NCI-H146 treated with DMSO at 0.1 percent for 48 hours (cell line): ENCODE results near the gene CYB5D1.
A peak's percentile ranks its signal among the peaks of the same experiment; 100 is the strongest.

ENCODE experiments used
- DNase-seq: peaks from one replicate; lab custom pipeline; 2025; ENCODE audit not compliant: unreplicated experiment; lab: John Stamatoyannopoulos, UW

The CYB5D1 gene

DNA sequence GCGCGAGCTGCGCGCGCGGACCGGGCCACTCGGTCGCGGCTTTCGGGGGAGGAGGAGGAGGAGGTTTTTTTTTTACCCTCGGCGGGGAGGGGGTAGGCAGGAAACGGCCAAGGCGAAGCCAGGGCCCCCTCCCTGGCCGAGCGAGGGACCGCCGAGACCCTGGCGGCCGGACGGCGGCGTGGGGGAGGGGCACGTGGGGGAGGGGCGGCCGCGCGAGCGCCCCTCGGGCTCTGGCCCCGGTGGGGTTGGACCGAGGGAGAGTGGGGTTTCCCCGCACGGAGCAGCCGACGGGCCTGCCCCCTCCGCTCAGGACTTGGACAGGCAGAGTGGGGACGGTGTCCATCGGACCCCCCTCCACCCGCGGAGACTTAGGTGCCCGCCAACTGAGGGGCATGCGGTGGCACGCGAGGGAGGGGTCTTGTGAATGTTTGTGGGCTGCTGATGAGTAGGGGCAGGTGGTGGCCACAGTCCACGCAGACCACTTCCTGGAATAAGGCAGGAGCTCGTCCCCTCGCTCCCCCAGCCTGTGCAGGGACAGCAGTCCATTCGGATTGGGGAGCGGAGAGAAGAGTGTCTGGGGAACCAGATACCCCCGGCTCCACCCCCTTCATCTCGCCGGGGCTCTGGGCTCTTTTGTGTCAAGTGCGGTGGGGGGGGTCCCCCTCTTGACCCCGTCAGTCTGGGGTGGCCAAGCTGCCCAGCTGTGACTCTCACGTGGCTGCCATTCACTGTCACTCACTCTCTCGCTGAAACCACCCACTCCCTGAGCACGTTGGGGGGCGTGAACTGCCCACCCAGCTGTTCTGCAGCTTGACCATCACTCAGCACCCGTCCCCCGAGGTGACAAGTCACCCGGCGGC lies 27.8 kb downstream of the CYB5D1 start:
- DNase-seq: peak; percentile 55

DNA sequence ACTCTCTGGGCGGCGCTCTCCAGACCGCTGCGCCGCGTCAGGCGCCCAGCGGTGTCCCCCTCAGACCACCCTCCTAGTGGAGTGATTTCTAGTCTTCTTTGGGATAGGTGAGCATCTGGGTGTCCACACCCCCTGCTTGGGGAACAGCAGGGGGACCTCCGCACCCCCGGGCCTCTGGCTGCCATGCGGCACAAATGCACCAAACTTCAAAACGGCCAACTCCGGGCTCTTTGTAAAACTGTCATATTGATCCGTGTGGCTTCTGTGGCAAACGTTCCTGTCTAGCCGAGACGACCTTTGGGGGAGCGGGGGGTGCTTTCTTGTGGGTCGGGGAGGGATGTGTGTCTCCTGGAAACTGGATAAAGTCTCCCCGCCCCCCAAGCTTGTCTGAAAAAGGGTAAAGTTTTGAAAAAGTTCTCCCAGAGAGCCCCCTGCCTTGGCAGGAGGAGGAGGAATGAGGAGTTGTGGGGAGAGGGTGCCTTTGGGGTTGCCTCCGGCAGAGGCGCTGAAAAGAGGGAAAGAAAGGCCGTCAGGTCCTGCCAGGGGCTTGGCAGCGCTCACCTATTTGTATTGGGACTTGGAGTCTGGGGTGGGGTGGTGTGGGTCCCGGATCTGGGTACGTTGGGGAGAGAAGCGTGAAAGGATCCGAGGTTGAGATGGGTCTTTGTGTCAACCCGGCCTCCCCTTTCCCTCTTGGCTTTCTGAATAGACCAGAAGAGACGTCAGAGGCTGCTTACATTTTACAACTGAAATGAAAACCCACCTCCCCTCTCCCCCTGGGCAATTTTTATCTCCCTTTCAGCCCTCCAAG lies 28.6 kb downstream of the CYB5D1 start:
- DNase-seq: peak; percentile 16

DNA sequence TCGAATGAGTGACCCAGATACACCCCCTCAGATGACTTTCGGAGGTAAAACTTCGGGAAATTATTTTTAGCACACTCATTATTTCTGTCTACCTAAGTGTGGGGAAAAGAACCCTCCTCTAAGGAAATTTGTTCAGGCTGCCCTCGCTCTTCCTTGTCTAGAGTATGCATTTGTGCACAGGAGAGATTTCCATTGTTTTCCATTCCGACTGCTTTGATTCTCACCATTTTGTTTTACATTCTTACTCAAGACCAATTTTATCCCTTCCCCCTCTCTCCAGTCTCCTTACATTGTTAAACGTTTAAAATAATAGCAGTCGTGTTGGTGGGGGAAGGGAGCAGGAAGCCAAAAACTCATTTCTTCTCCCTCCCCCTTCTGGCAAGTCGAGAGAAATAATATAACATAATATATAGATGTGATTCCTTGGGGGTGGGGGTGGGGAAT lies 29.3 kb downstream of the CYB5D1 start:
- no peak for DNase-seq

DNA sequence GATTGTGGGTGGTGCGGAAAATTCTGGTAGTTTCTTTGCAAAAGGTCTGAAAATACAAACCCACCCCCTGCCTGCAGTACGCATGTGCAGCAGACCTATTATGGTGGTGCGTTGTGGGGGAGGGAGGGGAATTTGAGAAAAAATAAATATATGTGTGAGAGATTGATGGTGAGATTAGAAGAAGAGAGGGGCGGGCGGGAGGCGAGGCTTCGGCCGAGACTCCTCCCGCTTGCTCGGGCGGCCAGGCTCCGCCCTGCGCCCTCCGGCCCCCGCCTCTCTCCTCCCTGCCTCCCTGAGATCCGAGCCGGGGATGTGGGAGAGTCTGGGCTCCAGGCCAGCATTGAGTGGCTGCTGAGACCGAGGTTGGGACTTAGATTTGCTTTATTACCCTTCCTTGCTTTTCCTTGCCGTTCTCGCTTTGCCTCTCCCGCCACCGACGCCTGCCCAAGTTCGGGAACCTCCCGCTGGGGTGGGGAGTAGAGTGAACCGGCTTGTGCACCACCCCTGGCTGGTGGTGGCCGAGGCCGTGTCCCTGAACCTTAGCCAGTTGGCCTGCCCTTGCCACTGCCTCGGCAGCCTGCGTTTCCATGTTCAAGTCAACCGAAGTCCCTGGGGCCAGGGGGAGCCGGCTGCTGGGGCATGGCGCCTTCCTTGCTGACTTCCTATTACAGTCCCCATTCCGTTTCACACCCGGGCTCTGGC lies 29.8 kb downstream of the CYB5D1 start:
- DNase-seq: peak; percentile 86

DNA sequence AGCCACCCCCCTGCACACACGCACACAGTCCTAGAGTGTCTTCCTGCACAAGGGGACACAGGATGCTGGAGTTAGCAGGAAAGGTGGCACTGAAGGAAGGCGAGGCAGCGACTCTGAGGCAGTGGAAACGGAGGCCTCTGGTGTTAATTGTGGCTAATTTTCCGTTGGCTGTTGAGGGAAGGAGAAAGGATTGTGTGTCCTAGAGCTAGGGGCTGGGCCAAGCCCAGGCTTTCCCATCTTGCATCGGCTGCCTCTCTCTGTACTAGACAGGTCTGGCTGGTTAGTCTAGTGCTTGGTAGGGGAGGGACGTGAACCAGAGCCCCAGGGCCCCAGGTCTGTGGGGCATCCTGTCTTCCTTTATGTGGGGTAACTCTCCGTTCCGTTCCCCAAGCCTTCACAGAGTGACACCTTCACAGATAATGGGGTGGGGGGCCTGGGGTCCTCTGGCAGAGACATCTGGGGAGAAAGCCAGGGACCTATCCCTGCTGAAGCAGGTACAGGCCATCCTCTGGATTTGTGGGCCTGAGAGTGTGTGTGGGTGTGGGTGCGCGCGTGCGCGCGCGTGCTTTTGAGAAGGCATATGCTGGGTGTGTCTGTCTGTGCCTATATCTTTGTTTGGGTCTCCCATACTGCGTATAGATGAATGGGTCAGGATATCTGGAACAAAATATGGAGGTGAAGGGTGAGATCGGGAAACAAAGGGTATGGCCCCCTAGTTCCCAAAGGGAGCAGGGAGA lies 30.5 kb downstream of the CYB5D1 start, which contains the start of gene CHD3:
CHD3 (plus strand) TSS at position 606 of the 737 bp plus-strand sequence. CDS start 212 bp downstream, outside the sequence.
- DNase-seq: no peak

DNA sequence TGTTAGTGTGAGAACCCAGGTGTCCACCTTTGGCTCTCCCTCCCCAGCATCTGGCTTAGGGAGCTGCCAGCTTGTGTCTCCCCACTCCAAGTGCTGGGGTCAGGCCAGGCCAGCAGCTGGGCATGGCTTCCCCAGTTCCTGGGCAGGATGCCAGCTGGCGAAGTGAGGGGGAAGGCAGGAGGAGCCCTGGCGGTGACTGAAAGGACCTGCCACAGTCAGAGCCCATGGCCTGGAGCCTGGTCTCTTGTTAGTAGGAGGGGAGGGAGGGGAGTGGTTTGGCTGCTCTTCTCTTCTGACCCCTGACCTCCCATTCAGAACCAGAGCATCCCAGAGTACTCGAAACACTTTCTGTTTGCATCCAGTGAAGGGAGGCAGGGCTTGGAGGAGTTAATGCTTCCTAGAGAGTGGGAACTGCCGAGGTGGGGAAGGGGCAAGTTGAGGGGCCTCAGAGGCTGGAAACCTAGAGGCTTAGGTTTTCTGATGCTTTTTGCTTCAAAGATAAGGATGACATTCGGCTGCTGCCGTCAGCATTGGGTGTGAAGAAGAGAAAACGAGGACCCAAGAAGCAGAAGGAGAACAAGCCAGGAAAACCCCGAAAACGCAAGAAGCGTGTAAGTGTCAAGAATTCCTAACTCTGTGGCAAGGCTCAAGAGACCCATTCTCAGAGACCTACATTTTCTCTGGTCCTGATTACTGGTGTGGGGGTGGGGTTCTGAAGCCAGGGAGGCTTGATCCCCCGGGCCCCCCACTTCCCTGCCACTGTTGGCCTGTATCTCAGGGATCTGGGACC lies 31.6 kb downstream of the CYB5D1 start:
- peak; percentile 69 for DNase-seq

DNA sequence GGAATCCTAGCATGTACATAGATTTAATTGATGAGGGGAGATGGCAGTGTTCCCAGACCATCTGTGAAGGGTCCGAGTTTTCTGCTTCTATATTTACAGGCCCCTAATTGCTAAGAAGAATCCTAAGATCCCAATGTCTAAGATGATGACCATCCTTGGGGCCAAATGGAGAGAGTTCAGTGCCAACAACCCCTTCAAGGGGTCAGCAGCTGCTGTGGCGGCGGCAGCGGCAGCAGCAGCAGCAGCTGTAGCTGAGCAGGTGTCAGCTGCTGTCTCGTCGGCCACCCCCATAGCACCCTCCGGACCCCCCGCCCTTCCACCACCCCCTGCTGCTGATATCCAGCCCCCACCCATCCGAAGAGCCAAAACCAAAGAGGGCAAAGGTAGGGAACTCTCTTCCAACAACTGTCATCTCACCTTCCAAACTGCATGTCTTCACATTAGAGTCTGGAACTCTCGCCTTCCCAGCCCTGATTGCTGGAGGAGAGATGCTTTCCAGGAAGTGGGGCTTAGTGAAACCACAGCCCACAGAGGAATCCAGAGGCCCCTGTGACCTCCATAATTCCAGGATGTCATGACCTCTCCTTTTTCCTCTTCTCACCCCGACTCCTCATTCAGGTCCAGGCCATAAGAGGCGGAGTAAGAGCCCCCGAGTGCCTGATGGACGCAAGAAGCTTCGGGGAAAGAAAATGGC lies 35.5 kb downstream of the CYB5D1 start:
- no peak for DNase-seq

DNA sequence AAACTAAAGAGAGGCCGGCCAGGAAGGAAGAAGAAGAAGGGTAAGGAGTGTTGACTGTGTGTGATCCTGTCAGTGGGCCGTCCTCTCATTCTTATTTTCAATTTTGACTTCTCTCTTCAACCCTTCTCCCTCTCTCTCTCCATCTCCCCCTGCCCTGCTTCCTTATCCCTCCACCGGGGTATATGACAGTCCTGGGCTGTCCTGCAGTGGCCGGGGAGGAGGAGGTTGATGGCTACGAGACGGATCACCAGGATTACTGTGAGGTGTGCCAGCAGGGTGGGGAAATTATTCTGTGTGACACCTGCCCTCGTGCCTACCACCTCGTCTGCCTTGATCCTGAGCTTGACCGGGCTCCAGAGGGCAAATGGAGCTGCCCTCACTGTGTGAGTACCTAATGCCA lies 36.4 kb downstream of the CYB5D1 start:
- DNase-seq: no peak

DNA sequence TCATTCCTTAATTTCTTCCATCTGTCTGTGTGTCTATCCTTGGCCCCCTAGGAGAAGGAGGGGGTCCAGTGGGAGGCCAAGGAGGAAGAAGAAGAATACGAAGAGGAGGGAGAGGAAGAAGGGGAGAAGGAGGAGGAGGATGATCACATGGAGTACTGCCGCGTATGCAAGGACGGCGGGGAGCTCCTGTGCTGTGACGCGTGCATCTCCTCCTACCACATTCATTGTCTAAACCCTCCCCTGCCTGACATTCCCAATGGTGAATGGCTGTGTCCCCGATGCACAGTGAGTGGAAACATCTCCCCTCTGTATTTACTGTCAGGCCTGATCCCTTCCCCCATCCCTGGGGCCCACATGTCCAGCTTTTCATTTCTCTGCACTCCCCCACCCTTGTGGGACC lies 37.1 kb downstream of the CYB5D1 start:
- DNase-seq: no peak

DNA sequence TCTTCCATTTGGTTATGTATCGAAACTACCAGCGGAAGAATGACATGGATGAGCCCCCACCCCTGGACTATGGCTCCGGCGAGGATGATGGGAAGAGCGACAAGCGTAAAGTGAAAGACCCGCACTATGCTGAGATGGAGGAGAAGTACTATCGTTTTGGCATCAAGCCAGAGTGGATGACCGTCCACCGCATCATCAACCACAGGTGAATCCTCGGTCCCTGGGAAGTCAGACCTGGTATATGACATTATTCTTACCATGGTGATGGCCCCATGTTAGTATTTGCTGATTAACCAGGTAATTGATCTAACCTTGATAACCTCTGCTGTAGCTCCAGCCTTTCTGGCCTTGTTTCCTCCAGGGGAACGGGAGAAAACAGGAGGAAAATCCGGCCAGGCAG lies 39.3 kb downstream of the CYB5D1 start:
- DNase-seq: no peak

DNA sequence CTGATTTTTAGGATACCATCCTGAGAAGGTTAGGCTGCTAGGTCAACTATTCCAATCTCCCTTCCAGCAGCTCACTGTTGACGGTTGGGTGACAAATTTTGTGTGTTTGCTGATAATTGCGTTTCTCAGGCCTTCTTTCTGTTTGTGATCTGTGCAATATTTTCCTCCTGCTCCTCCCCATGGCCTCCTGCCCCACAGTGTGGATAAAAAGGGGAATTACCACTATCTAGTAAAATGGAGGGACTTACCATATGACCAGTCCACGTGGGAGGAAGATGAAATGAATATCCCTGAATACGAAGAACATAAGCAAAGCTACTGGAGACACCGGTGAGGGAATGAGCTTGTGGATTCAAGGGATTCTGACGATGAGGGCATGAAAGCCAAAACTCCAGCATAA lies 40.0 kb downstream of the CYB5D1 start:
- DNase-seq: no peak

DNA sequence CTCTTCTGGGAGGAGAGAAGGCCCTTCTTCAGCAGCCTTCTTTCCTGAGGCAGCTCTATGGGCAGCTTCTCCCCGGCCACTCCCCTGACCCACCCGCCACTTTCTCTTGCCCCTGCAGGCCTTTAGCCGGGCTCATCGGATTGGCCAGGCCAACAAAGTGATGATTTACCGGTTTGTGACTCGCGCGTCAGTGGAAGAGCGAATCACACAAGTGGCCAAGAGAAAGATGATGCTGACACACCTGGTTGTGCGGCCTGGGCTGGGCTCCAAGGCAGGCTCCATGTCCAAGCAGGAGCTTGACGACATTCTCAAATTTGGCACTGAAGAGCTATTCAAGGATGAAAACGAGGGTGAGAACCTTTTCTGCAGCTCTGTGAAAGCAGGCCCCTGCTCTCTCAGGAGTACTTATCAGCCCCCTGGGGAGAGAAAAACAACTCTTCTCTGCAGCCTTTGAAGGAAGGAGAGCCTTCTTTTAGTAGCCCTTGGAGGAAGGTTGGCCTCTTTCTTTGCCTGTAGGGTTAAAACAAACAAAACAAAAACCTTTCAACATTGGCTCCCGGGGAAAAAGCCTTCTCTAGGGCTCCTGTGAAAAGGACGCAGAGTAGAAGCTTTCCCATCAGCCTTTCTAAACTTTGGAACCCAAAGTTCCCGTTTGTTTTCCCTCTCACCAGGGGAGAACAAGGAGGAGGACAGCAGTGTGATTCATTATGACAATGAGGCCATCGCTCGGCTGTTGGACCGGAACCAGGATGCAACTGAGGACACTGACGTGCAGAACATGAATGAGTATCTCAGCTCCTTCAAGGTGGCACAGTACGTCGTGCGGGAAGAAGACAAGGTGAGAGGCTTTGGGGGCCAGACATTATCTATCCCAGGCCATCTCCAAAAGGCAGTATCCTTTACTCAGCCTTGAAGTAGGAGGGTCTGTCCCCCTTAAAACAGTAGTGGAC lies 45.6 kb downstream of the CYB5D1 start:
- no peak for DNase-seq

DNA sequence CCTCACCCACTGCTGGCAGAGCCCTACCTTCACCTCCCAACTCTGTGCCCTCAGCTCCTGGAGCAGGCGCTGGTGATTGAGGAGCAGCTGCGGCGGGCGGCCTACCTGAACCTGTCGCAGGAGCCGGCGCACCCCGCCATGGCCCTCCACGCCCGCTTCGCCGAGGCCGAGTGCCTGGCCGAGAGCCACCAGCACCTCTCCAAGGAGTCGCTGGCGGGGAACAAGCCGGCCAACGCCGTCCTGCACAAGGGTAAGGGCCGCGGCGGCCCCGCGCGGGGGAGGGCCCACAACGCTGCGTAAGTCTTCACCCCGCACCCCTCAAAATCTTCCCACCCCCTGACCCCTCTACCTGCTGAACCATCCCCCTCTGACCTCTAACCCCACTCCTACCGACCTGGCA lies 51.3 kb downstream of the CYB5D1 start:
- no peak for DNase-seq

DNA sequence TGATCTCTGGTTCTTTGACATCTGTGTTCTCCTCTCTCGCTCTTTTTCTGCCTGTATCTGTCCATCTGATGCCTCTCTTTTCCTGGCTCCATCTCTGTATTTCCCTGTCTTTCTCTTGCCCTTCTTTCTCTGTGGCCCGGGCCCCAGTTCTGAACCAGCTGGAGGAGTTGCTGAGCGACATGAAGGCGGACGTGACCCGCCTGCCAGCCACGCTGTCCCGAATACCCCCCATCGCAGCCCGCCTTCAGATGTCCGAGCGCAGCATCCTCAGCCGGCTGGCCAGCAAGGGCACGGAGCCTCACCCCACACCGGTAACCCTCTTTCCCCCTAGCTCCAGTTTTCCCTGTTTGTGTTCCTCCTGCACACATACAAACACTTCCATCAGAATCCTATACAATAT lies 52.5 kb downstream of the CYB5D1 start:
- no peak for DNase-seq

DNA sequence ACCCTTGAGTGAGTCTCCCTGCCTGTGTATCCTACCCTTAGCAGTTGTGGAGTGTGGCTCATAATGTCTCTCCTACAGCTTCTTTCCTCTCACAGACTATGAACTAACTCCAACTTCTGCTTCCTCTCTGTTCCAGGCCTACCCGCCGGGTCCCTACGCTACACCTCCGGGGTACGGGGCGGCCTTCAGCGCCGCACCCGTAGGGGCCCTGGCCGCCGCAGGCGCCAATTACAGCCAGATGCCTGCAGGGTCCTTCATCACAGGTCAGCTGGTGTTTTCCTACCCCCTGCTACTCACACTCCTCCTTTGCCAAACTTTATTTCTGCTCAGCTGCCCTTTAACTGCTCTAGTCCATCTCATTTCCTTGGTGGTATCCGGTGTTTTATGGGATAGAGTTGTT lies 52.9 kb downstream of the CYB5D1 start:
- DNase-seq: no peak

DNA sequence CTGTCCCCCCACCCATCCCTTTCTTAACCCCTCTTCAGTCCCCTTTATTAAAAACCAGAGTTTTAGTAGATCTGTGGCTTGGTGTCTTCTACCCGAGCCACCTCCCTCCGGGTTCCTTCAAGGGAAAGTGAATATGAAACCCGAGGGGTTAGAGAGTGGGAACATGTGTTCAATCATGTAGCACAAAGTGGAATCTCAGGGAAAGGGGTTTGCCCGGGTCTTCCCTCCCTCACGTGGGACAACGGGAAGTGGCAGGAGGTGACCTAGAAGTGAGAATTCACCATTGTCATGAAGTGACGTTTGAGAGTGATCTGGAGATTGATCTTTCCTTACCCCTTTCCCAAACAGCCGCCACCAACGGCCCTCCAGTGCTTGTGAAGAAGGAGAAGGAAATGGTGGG lies 53.3 kb downstream of the CYB5D1 start:
- no peak for DNase-seq
